ENCODE measurements around the gene GPX3. TPM values are rescaled to one million over a fixed set of nuclear protein-coding genes. Genes with fewer than 3 reads are reported as not detected.

Gene GPX3
- total and polyA plus RNA-seq, 2 of the 13 experiments (the other 11 are each of a cell fraction or from before 2014, with no cell fraction given): 33.8 to 1,892 TPM

DNA sequence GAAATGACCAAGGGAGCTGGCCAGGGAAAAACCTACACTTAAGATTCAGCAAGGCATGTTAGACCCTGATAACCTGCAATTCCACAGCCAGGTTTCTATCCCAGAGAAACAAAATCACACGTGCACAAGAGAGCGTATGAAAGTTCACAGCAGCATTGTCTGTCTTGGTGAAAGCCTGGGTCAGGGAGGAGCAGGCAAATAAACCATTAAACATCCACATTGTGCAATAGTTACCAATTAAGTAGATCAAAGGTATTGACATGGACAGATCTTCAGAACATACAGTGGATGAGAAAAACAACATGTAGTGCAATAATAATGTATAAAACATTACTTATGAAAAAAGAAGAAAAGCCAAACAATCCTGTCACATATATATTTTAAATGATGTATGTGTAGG is 15.9 kb upstream of the GPX3 start (continued):
- TF ChIP-seq, protein P1, sequence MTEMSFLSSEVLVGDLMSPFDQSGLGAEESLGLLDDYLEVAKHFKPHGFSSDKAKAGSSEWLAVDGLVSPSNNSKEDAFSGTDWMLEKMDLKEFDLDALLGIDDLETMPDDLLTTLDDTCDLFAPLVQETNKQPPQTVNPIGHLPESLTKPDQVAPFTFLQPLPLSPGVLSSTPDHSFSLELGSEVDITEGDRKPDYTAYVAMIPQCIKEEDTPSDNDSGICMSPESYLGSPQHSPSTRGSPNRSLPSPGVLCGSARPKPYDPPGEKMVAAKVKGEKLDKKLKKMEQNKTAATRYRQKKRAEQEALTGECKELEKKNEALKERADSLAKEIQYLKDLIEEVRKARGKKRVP (CRISPR knock-in tag; IDR thresholded peaks at IDR 0.05): no peak; a peak in 1 of 4 replicates
- TF ChIP-seq CBX1 (IDR thresholded peaks at IDR 0.05; ENCODE audit: low read depth) (no peak), HDAC1 (CRISPR knock-in tag; IDR thresholded peaks at IDR 0.05) (peak; percentile 60), PITX1 (CRISPR knock-in tag; IDR thresholded peaks at IDR 0.05) (peak; percentile 75; the same call in 1 of the 2 replicates), IRF2 (CRISPR knock-in tag; IDR thresholded peaks at IDR 0.05) (0 out of 2 replicates have a peak, but pooled peaks have one; percentile 9), ZNF773 (CRISPR knock-in tag; IDR thresholded peaks at IDR 0.05; ENCODE audit: borderline replicate concordance) (no peak), TEF (CRISPR knock-in tag; IDR thresholded peaks at IDR 0.05) (no peak), ZNF17 (CRISPR knock-in tag; IDR thresholded peaks at IDR 0.05) (no peak), DBP (CRISPR knock-in tag; IDR thresholded peaks at IDR 0.05; ENCODE audit: not compliant biosample characterization) (no peak), MTF2 (CRISPR knock-in tag; IDR thresholded peaks at IDR 0.05; ENCODE audit: borderline replicate concordance) (no peak), ZNF772 (CRISPR knock-in tag; IDR thresholded peaks at IDR 0.05) (no peak), KDM5A (IDR thresholded peaks at IDR 0.05; ENCODE audit: borderline replicate concordance, low read length) (no peak), STAG1 (CRISPR knock-in tag; IDR thresholded peaks at IDR 0.05) (no peak), ZNF737 (CRISPR knock-in tag; IDR thresholded peaks at IDR 0.05; ENCODE audit: borderline replicate concordance) (no peak), NONO (IDR thresholded peaks at IDR 0.05) (no peak), NONO (CRISPR knock-in tag; conservative IDR thresholded peaks at IDR 0.05) (no peak), HNRNPUL1 (IDR thresholded peaks at IDR 0.05; ENCODE audit: low read depth, low read length) (no peak)
- TF ChIP-seq, protein P2, sequence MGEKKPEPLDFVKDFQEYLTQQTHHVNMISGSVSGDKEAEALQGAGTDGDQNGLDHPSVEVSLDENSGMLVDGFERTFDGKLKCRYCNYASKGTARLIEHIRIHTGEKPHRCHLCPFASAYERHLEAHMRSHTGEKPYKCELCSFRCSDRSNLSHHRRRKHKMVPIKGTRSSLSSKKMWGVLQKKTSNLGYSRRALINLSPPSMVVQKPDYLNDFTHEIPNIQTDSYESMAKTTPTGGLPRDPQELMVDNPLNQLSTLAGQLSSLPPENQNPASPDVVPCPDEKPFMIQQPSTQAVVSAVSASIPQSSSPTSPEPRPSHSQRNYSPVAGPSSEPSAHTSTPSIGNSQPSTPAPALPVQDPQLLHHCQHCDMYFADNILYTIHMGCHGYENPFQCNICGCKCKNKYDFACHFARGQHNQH (CRISPR knock-in tag; IDR thresholded peaks at IDR 0.05): no peak; the same call in 1 of the 2 replicates
- TF ChIP-seq, protein P3, sequence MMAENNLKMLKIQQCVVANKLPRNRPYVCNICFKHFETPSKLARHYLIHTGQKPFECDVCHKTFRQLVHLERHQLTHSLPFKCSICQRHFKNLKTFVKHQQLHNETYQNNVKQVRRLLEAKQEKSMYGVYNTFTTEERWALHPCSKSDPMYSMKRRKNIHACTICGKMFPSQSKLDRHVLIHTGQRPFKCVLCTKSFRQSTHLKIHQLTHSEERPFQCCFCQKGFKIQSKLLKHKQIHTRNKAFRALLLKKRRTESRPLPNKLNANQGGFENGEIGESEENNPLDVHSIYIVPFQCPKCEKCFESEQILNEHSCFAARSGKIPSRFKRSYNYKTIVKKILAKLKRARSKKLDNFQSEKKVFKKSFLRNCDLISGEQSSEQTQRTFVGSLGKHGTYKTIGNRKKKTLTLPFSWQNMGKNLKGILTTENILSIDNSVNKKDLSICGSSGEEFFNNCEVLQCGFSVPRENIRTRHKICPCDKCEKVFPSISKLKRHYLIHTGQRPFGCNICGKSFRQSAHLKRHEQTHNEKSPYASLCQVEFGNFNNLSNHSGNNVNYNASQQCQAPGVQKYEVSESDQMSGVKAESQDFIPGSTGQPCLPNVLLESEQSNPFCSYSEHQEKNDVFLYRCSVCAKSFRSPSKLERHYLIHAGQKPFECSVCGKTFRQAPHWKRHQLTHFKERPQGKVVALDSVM (CRISPR knock-in tag; IDR thresholded peaks at IDR 0.05): no peak
- TF ChIP-seq, protein P4, sequence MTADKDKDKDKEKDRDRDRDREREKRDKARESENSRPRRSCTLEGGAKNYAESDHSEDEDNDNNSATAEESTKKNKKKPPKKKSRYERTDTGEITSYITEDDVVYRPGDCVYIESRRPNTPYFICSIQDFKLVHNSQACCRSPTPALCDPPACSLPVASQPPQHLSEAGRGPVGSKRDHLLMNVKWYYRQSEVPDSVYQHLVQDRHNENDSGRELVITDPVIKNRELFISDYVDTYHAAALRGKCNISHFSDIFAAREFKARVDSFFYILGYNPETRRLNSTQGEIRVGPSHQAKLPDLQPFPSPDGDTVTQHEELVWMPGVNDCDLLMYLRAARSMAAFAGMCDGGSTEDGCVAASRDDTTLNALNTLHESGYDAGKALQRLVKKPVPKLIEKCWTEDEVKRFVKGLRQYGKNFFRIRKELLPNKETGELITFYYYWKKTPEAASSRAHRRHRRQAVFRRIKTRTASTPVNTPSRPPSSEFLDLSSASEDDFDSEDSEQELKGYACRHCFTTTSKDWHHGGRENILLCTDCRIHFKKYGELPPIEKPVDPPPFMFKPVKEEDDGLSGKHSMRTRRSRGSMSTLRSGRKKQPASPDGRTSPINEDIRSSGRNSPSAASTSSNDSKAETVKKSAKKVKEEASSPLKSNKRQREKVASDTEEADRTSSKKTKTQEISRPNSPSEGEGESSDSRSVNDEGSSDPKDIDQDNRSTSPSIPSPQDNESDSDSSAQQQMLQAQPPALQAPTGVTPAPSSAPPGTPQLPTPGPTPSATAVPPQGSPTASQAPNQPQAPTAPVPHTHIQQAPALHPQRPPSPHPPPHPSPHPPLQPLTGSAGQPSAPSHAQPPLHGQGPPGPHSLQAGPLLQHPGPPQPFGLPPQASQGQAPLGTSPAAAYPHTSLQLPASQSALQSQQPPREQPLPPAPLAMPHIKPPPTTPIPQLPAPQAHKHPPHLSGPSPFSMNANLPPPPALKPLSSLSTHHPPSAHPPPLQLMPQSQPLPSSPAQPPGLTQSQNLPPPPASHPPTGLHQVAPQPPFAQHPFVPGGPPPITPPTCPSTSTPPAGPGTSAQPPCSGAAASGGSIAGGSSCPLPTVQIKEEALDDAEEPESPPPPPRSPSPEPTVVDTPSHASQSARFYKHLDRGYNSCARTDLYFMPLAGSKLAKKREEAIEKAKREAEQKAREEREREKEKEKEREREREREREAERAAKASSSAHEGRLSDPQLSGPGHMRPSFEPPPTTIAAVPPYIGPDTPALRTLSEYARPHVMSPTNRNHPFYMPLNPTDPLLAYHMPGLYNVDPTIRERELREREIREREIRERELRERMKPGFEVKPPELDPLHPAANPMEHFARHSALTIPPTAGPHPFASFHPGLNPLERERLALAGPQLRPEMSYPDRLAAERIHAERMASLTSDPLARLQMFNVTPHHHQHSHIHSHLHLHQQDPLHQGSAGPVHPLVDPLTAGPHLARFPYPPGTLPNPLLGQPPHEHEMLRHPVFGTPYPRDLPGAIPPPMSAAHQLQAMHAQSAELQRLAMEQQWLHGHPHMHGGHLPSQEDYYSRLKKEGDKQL (CRISPR knock-in tag; IDR thresholded peaks at IDR 0.05; ENCODE audit: low read depth): no peak
